Mesothelial cell of epicardium (in vitro differentiated cells): Measurements from ENCODE around the gene RRP15. TPM values are rescaled to one million over a fixed set of nuclear protein-coding genes. Genes with fewer than 3 reads are reported as not detected.
"Not testable (repeated sequence)": the region's sequence is repeated elsewhere in the genome, so short reads cannot be mapped to it uniquely, and the experiment has no call there.

ENCODE experiments used
- DNase-seq, 2 experiments: peaks; one replicate each; pipeline ENCODE4 v3.0.0; 2021; ENCODE audit warnings: low spot score in 2 of 2; ENCODE audit not compliant: unreplicated experiment in 2 of 2
- H3K27ac Mint-ChIP-seq: 2 replicates; pipeline ENCODE4 v1.8.0; 2021; ENCODE audit warnings: mixed read lengths
- H3K27me3 Mint-ChIP-seq: 2 replicates; pipeline ENCODE4 v1.8.0; 2021; ENCODE audit warnings: low read depth, mixed read lengths
- H3K36me3 Mint-ChIP-seq: 2 replicates; pipeline ENCODE4 v1.8.0; 2021; ENCODE audit warnings: mixed read lengths
- H3K4me1 Mint-ChIP-seq: 2 replicates; pipeline ENCODE4 v1.8.0; 2021; ENCODE audit warnings: mixed read lengths
- H3K4me3 Mint-ChIP-seq: 2 replicates; pipeline ENCODE4 v1.8.0; 2021; ENCODE audit warnings: mild to moderate bottlenecking, moderate library complexity, mixed read lengths
- H3K9me3 Mint-ChIP-seq: 2 replicates; pipeline ENCODE4 v1.8.0; 2021; ENCODE audit warnings: mixed read lengths
- total RNA-seq: library from RNA; stranded (reverse); gene quantifications from 3 replicates; pipeline ENCODE4 v1.2.1, GENCODE V29; 2021
- TF ChIP-seq, protein P1 (sequence below): fragments of 200-600 bp; sonication (generic); IDR thresholded peaks from one replicate; pipeline ENCODE4 v1.5.0; 2021; ENCODE audit warnings: antibody characterized with exemption; ENCODE audit not compliant: unreplicated experiment

RRP15 gene
- total RNA-seq, 1 donor from 2014 or later: 27.5 TPM

DNA sequence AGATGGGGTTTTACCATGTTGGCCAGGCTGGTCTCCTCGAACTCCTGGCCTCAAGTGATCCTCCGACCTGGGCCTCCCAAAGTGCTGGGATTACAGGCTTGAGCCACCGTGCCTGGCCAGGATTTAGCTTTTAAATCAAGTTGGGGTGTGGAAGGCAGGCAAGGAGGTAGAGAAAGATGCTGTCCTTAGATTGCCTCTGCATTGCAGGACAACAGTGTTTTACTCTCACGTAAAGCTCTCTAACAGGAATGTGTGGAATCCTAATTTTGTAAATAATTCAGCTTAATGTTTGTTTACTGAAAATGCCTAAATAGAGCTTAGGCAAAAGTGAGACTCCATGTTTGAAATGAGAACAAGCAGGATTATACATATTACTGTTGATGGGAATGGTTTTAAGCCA, 30.5 kb downstream of the RRP15 start:
- Mint-ChIP-seq H3K4me1 (no peaks in the 10 kb centered on the region), H3K27ac (no peak overlapping the region), H3K27me3 (no peaks in the 10 kb centered on the region), H3K4me3 (no peak overlapping the region), H3K36me3 (peaks cover 22% of the 10 kb centered on the region), H3K9me3 (peaks cover 6% of the 10 kb centered on the region)
- no peak for DNase-seq
- TF ChIP-seq, protein P1, sequence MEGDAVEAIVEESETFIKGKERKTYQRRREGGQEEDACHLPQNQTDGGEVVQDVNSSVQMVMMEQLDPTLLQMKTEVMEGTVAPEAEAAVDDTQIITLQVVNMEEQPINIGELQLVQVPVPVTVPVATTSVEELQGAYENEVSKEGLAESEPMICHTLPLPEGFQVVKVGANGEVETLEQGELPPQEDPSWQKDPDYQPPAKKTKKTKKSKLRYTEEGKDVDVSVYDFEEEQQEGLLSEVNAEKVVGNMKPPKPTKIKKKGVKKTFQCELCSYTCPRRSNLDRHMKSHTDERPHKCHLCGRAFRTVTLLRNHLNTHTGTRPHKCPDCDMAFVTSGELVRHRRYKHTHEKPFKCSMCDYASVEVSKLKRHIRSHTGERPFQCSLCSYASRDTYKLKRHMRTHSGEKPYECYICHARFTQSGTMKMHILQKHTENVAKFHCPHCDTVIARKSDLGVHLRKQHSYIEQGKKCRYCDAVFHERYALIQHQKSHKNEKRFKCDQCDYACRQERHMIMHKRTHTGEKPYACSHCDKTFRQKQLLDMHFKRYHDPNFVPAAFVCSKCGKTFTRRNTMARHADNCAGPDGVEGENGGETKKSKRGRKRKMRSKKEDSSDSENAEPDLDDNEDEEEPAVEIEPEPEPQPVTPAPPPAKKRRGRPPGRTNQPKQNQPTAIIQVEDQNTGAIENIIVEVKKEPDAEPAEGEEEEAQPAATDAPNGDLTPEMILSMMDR: no peak

DNA sequence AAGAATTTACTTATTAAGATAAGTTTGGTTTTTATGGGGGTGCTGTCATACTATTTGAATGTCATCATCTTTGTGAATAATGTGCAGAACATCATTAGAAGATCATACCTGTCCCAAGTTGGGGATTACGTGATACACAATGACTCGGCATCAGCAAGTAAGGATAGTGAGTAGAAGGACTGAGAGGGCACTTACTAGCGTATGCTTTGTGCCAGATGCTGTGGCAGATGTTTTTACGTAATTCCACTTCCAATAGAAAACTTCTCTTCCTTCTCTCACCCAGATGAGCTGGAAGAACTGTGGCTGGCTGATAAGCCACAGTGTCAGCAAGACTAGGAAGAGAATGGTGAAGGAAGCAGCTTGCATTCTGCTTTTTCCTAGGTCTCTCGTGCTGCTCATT, 32.0 kb downstream of the RRP15 start:
- no peaks in the 10 kb centered on the region for H3K4me1 Mint-ChIP-seq
- H3K4me3 Mint-ChIP-seq: no peak overlapping the region
- TF ChIP-seq, protein P1: no peak
- H3K27ac Mint-ChIP-seq: no peak overlapping the region
- peaks cover 12% of the 10 kb centered on the region for H3K36me3 Mint-ChIP-seq
- no peak for DNase-seq
- H3K9me3 Mint-ChIP-seq: no peaks in the 10 kb centered on the region
- no peaks in the 10 kb centered on the region for H3K27me3 Mint-ChIP-seq

DNA sequence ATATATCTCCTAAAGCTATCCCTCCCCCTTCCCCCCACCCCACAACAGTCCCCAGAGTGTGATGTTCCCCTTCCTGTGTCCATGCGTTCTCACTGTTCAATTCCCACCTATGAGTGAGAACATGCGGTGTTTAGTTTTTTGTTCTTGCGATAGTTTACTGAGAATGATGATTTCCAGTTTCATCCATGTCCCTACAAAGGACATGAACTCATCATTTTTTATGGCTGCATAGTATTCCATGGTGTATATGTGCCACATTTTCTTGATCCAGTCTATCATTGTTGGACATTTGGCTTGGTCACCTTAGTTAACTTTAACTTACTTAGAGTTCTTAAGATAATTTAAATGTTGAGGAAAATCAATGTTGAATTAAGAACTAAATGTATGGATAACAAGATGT, 35.1 kb downstream of the RRP15 start:
- not testable (repeated sequence) for H3K4me1 Mint-ChIP-seq, H3K4me3 Mint-ChIP-seq, H3K9me3 Mint-ChIP-seq, H3K27me3 Mint-ChIP-seq, DNase-seq, H3K27ac Mint-ChIP-seq
- H3K36me3 Mint-ChIP-seq: peaks cover 19% of the 10 kb centered on the region

DNA sequence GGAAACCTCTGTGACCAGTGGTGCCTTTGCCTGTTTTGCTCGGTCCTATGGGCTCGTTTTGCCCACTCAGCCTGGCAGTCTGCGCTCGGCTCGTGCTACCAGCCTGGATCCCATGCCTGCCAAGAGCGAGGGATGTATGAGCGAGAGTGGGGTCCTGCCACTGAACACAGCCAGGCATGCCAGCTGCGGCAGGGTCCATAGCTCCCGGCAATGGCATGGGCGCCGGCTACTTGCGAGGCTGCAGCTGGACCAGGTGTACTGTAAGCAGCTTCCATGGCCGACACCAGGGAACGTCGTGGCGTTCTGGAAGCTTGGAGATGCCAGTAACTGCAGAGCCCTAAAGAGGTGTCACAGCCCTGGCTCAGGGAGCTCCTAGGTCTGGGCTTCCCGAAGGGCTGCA, 37.7 kb downstream of the RRP15 start:
- Mint-ChIP-seq H3K9me3 (no peaks in the 10 kb centered on the region), H3K4me1 (no peaks in the 10 kb centered on the region), H3K4me3 (no peak overlapping the region), H3K27me3 (no peaks in the 10 kb centered on the region), H3K36me3 (peaks cover 25% of the 10 kb centered on the region), H3K27ac (no peak overlapping the region)
- DNase-seq: no peak
- TF ChIP-seq, protein P1: no peak

DNA sequence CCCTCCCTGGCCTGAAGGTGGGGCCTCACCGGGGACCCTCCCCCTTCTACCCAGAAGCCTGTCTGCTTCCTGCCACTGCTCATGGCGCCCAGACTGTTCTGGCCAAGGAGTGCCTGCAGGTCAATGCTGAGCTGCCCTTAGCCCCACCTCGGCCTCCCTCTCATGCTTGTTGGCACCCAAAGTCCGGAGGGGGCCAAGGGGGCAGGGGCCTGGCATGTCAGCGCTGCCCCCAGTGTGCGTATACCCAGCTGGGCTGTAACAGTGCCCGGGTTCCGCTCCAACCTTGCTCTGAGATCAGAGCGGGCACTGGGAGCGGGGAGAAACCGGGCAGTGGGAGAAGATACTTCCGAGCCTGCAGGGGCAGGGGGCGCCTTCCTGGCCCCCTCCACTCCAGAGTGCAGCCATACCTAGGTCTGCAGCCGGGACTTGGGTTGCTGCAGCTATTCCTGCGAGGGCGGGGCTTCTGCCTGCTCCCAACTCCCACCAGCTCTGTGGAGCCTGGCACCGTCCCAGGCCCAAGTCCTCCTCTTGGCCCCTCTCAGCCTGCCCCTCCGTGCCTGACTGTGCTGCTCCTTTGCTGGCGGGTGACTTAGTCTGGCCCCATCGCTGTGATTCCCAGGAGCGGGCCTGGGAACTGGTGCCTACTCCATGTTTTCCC, 38.6 kb downstream of the RRP15 start:
- H3K27ac Mint-ChIP-seq: no peak overlapping the region
- no peaks in the 10 kb centered on the region for H3K9me3 Mint-ChIP-seq
- H3K36me3 Mint-ChIP-seq: peaks cover 27% of the 10 kb centered on the region
- no peaks in the 10 kb centered on the region for H3K27me3 Mint-ChIP-seq
- TF ChIP-seq, protein P1: no peak
- no peaks in the 10 kb centered on the region for H3K4me1 Mint-ChIP-seq
- H3K4me3 Mint-ChIP-seq: no peak overlapping the region
- no peak for DNase-seq

DNA sequence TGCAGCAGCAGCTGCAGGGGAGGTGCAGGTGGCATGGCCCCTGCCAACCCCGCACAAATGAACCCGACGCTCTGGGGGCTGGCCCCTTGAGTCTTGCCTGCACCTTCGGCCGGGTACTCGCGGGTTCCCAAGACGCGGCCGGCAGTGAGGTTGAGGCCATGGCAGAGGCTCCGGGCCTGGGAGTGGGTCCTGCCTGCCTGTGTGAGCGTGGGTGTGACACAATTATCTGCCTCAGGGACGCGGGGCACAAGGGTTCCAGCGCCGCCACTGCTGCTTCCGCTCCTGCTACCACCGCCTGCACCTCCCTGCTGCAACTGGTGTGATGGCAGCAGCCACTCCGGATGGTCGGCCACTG, 39.1 kb downstream of the RRP15 start:
- Mint-ChIP-seq H3K4me1 (no peaks in the 10 kb centered on the region), H3K27ac (no peak overlapping the region), H3K27me3 (no peaks in the 10 kb centered on the region), H3K9me3 (no peaks in the 10 kb centered on the region), H3K4me3 (no peak overlapping the region), H3K36me3 (peaks cover 27% of the 10 kb centered on the region)
- DNase-seq: no peak
- TF ChIP-seq, protein P1: no peak
